ENCODE data around the gene KCTD16. TPM values are rescaled to one million over a fixed set of nuclear protein-coding genes. Genes with fewer than 3 reads are reported as not detected.

The KCTD16 gene
- polyA plus RNA-seq, 4 donors, result under 0.01 to 1.8 (median 0.10) TPM

DNA sequence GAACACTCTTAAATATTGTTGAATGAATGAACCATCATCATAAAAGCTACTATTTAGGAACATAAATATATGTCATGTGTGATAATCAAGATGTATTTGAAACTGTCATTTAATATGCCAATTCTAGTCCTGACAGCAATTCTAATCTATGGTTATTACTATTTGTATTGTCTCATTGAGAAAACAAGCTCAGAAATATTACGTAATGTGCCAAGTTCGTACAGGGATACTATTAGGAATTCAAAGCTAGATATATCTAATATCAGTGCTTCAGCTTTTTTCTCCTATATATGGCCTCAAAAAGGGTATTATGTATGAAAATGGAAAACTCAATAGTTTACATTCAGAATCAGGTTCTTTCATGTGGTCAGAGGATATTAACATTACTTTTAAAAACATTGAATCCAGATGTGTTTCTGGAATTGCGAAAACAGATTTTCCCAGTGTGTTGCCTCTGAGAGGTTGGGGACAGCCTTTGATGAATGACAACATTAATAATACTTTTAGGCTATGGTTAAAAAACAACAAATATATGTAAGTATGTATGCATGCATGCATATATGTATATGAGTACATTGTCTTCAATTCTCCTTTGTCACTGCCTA lies 95.1 kb downstream of the KCTD16 start:
- no peak for DNase-seq
- no peaks in the 10 kb centered on the region for H3K9me3 ChIP-seq (ENCODE audit: control insufficient read depth in 2 of 2, insufficient read depth in 1 of 2, low read depth in 1 of 2, low read length in 1 of 2)
- no peaks in the 10 kb centered on the region for H3K27me3 ChIP-seq (ENCODE audit: control insufficient read depth in 3 of 3, insufficient read depth in 3 of 3, low read length in 3 of 3)
- no peak overlapping the region for H3K4me3 ChIP-seq (ENCODE audit: low read depth in 1 of 3, low read length in 3 of 3)
- no peaks in the 10 kb centered on the region for H3K4me1 ChIP-seq (ENCODE audit: control insufficient read depth in 3 of 3, insufficient read depth in 2 of 3, low read depth in 1 of 3, low read length in 2 of 3)
- WGBS, 3 donors, result 84 to 89% (median 86%) methylated on average over 3 of the region's 3 CpGs
- H3K27ac ChIP-seq (ENCODE audit: low read depth in 1 of 3, low read length in 2 of 3), result no peak overlapping the region
- H3K36me3 ChIP-seq (ENCODE audit: control insufficient read depth in 3 of 3, insufficient read depth in 2 of 3, low read depth in 1 of 3, low read length in 3 of 3), result no peaks in the 10 kb centered on the region
- no peak for FAIRE-seq

DNA sequence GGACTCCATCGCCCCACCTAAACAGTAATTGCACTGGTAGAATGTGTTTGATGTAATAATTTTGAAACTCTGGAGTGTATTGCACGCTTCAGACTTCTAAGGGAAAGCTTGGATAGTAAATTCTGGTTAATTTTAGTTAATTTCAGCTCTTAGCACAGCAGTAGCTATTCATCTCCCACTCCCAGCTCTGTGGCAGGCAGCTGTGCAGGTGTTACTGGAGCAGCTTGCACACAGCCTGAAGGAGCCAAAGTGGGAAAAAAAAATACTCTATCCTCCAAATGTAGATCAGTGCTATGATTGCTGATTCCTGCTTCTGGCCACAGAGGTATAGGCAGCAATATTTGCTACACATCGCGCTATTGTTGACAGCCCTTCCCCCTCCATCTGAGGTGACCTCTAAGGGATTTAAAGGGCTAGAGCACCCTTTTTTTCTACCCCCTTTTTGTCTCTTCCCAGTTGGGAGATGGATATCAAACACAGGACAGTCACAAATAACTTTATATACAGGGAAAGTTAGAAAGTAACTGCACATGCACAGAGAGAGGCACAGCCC lies 97.4 kb downstream of the KCTD16 start:
- Histone ChIP-seq H3K27me3 (ENCODE audit: control insufficient read depth in 3 of 3, insufficient read depth in 3 of 3, low read length in 3 of 3) (no peaks in the 10 kb centered on the region), H3K4me1 (ENCODE audit: control insufficient read depth in 3 of 3, insufficient read depth in 2 of 3, low read depth in 1 of 3, low read length in 2 of 3) (no peaks in the 10 kb centered on the region), H3K27ac (ENCODE audit: low read depth in 1 of 3, low read length in 2 of 3) (no peak overlapping the region), H3K9me3 (ENCODE audit: control insufficient read depth in 2 of 2, insufficient read depth in 1 of 2, low read depth in 1 of 2, low read length in 1 of 2) (no peaks in the 10 kb centered on the region), H3K36me3 (ENCODE audit: control insufficient read depth in 3 of 3, insufficient read depth in 2 of 3, low read depth in 1 of 3, low read length in 3 of 3) (no peaks in the 10 kb centered on the region), H3K4me3 (ENCODE audit: low read depth in 1 of 3, low read length in 3 of 3) (no peak overlapping the region)
- no peak for DNase-seq
- no peak for FAIRE-seq
- 59 to 75% (median 64%) methylated on average over 4 of the region's 4 CpGs for WGBS, 3 donors

DNA sequence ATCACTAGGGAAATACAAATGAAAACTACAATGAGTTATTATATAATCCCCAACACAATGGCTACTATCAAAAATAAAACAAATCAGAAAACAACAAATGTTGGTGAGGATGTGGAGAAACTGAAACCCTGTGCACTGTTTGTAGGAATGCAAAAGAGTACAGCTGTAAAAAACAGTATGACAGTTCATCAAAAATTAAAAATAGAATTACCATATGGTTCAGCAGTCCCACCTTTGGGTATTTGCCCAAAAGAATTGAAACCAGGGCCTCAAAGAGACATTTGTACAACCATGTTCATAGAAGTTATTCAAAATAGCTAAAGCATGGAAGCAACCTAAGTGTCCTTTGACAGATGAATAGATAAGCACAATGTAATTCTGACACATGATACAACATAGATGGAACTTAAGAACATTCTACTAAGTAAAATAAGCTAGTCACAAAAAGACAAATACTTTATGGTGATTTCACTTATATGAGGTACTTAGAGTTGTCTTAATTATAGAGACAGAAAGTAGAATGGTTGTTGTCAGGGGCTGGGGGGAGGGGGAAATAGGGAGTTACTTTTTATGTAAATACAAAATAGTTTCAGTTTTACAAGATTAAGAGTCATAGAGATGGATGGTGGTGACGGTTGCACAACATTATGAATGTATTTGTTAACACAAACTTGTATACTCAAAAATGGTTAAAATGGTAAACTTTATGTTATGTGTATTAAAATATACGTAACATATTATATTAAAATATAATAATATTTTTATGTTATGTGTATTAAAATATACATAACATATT lies 102.8 kb downstream of the KCTD16 start:
- H3K4me3 ChIP-seq (ENCODE audit: low read depth in 1 of 3, low read length in 3 of 3), result no peak overlapping the region
- no peaks in the 10 kb centered on the region for H3K27me3 ChIP-seq (ENCODE audit: control insufficient read depth in 3 of 3, insufficient read depth in 3 of 3, low read length in 3 of 3)
- DNase-seq (no peak), FAIRE-seq (no peak)
- H3K36me3 ChIP-seq (ENCODE audit: control insufficient read depth in 3 of 3, insufficient read depth in 2 of 3, low read depth in 1 of 3, low read length in 3 of 3), result no peaks in the 10 kb centered on the region
- no peak overlapping the region for H3K27ac ChIP-seq (ENCODE audit: low read depth in 1 of 3, low read length in 2 of 3)
- 68 to 88% (median 80%) methylated on average over 2 of the region's 2 CpGs for WGBS, 3 donors
- H3K9me3 ChIP-seq (ENCODE audit: control insufficient read depth in 2 of 2, insufficient read depth in 1 of 2, low read depth in 1 of 2, low read length in 1 of 2), result no peaks in the 10 kb centered on the region
- no peaks in the 10 kb centered on the region for H3K4me1 ChIP-seq (ENCODE audit: control insufficient read depth in 3 of 3, insufficient read depth in 2 of 3, low read depth in 1 of 3, low read length in 2 of 3)

DNA sequence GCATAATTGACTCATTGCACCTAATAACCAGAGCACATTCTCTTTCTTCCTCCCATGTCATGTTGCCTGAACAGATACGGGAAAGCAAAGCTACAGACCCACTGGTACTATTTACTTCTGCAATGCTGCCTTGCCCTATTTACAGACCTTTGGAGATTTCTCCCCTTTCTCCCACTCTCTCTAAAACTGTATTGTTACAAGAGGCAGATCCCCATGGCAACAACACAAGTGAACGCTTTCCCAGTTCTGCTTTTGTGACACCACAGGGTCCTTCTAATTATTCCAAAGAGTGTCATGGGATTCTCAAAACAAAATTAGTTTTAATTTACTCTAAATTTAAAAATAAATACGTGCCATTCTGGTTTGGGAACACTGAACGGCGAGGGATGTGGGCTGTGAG lies 104.7 kb downstream of the KCTD16 start:
- H3K9me3 ChIP-seq (ENCODE audit: control insufficient read depth in 2 of 2, insufficient read depth in 1 of 2, low read depth in 1 of 2, low read length in 1 of 2), result no peaks in the 10 kb centered on the region
- no peak overlapping the region for H3K4me3 ChIP-seq (ENCODE audit: low read depth in 1 of 3, low read length in 3 of 3)
- FAIRE-seq (no peak), DNase-seq (no peak)
- H3K4me1 ChIP-seq (ENCODE audit: control insufficient read depth in 3 of 3, insufficient read depth in 2 of 3, low read depth in 1 of 3, low read length in 2 of 3), result no peaks in the 10 kb centered on the region
- no peak overlapping the region for H3K27ac ChIP-seq (ENCODE audit: low read depth in 1 of 3, low read length in 2 of 3)
- no peaks in the 10 kb centered on the region for H3K36me3 ChIP-seq (ENCODE audit: control insufficient read depth in 3 of 3, insufficient read depth in 2 of 3, low read depth in 1 of 3, low read length in 3 of 3)
- 72 to 89% (median 85%) methylated on average over 5 of the region's 5 CpGs for WGBS, 3 donors
- H3K27me3 ChIP-seq (ENCODE audit: control insufficient read depth in 3 of 3, insufficient read depth in 3 of 3, low read length in 3 of 3), result no peaks in the 10 kb centered on the region

DNA sequence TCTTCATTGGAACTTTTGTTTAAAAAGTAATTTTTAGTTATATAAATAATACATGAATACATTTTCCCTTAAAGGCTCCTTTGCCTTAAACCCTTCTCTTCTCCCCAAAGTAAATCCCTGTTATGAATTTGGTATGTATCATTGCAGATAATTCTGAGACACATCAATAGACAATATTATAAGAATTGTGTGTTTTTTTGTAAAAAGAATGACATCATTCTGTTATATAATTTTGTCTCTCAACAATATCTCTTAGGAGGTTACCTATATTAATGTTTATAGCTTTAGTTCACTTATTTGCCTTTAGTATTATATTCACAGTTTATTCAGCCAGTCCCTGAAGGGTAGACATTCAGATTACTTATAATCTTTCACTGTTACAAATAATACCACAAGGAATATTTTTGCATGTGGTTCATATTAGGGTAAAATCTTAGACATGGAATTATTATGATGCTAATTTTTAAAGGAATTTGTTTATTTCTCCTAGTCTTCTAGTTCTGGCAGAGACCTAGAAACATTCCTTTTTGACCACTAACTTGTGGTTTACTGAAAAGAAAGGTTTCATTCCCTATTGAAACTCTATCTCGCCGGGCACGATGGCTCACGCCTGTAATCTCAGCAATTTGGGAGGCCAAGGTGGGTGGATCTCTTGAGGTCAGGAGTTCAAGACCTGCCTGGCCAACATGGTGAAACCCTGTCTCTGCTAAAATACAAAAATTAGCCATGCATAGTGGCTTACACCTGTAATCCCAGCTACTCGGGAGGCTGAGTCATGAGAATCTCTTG lies 105.6 kb downstream of the KCTD16 start:
- no peaks in the 10 kb centered on the region for H3K4me1 ChIP-seq (ENCODE audit: control insufficient read depth in 3 of 3, insufficient read depth in 2 of 3, low read depth in 1 of 3, low read length in 2 of 3)
- FAIRE-seq (no peak), DNase-seq (no peak)
- no peaks in the 10 kb centered on the region for H3K36me3 ChIP-seq (ENCODE audit: control insufficient read depth in 3 of 3, insufficient read depth in 2 of 3, low read depth in 1 of 3, low read length in 3 of 3)
- no peak overlapping the region for H3K27ac ChIP-seq (ENCODE audit: low read depth in 1 of 3, low read length in 2 of 3)
- H3K9me3 ChIP-seq (ENCODE audit: control insufficient read depth in 2 of 2, insufficient read depth in 1 of 2, low read depth in 1 of 2, low read length in 1 of 2), result no peaks in the 10 kb centered on the region
- H3K4me3 ChIP-seq (ENCODE audit: low read depth in 1 of 3, low read length in 3 of 3), result no peak overlapping the region
- no peaks in the 10 kb centered on the region for H3K27me3 ChIP-seq (ENCODE audit: control insufficient read depth in 3 of 3, insufficient read depth in 3 of 3, low read length in 3 of 3)
- 72 to 77% (median 76%) methylated on average over 5 of the region's 5 CpGs for WGBS, 3 donors

DNA sequence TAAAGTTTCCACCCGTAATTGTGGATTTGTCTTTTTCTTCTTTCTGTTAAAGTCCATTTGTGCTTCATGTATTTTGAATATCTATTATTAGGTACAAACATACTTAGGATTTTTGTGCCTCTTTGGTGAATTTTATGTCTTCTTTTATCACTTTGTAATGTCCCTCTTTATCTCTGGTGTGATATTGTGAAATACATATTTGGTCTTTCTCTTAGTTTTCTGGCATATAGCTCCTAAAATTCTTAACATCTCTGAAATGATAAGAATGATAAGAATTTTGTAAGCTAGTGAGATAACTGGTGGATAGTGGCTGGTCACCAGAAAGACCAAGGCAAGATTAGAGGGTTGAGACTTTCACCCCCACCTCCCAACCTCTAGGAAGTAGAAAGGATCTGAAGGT lies 111.1 kb downstream of the KCTD16 start:
- H3K4me1 ChIP-seq (ENCODE audit: control insufficient read depth in 3 of 3, insufficient read depth in 2 of 3, low read depth in 1 of 3, low read length in 2 of 3), result no peaks in the 10 kb centered on the region
- FAIRE-seq, result no peak
- no peaks in the 10 kb centered on the region for H3K36me3 ChIP-seq (ENCODE audit: control insufficient read depth in 3 of 3, insufficient read depth in 2 of 3, low read depth in 1 of 3, low read length in 3 of 3)
- WGBS, 3 donors, result 65 to 83% (median 76%) methylated on average over 1 of the region's 1 CpG
- no peaks in the 10 kb centered on the region for H3K27me3 ChIP-seq (ENCODE audit: control insufficient read depth in 3 of 3, insufficient read depth in 3 of 3, low read length in 3 of 3)
- H3K9me3 ChIP-seq (ENCODE audit: control insufficient read depth in 2 of 2, insufficient read depth in 1 of 2, low read depth in 1 of 2, low read length in 1 of 2), result no peaks in the 10 kb centered on the region
- H3K27ac ChIP-seq (ENCODE audit: low read depth in 1 of 3, low read length in 2 of 3), result no peak overlapping the region
- H3K4me3 ChIP-seq (ENCODE audit: low read depth in 1 of 3, low read length in 3 of 3), result no peak overlapping the region
- no peak for DNase-seq

DNA sequence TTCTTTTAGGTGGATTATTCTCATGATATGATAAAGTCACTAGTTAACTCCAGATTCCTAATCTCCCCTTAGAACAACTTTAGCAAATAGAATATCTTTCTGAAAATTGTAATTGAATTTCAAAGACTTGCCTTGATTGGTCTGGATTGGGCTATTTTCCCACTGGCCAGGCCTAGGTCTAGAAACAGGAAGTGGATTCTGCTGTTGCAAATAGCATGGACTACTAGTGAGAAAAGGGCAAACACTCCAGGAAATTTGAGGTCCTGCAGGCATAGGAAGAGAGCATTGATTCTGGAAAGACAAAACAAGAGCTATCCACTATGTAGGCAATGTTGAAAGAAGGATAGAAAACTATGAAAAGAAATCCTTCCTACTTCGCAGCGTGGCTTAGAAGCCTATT lies 113.4 kb downstream of the KCTD16 start:
- 90 to 96% (median 92%) methylated on average over 2 of the region's 2 CpGs for WGBS, 3 donors
- FAIRE-seq, result no peak
- no peaks in the 10 kb centered on the region for H3K27me3 ChIP-seq (ENCODE audit: control insufficient read depth in 3 of 3, insufficient read depth in 3 of 3, low read length in 3 of 3)

DNA sequence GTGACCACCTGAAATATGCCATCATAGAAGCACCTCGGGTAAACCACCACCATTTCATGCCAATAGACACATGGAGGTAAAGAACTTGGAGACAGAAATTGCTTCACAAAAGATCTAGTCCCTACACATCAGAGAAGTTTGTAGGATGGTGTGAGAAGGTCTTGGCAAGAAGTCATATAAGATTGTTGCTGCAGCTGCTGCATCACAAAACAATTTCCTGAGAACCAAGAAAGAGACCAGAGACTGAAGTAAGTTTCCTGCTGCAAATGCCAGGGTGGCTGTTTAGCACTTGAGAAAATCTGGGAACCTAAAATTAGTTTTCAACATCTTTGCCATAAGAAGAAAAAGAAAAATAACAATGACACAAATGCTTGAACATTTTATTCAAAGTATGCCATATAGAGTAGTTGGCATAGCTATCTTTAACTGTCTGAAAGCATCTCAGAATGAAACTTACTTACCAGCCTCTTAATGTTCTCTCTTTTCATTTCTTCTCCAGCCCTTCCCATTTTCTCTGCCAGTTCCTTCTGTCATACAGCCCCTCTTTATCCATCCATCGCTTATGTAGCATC lies 114.3 kb downstream of the KCTD16 start:
- Histone ChIP-seq H3K9me3 (ENCODE audit: control insufficient read depth in 2 of 2, insufficient read depth in 1 of 2, low read depth in 1 of 2, low read length in 1 of 2) (no peaks in the 10 kb centered on the region), H3K4me3 (ENCODE audit: low read depth in 1 of 3, low read length in 3 of 3) (no peak overlapping the region), H3K36me3 (ENCODE audit: control insufficient read depth in 3 of 3, insufficient read depth in 2 of 3, low read depth in 1 of 3, low read length in 3 of 3) (no peaks in the 10 kb centered on the region), H3K4me1 (ENCODE audit: control insufficient read depth in 3 of 3, insufficient read depth in 2 of 3, low read depth in 1 of 3, low read length in 2 of 3) (no peaks in the 10 kb centered on the region), H3K27me3 (ENCODE audit: control insufficient read depth in 3 of 3, insufficient read depth in 3 of 3, low read length in 3 of 3) (no peaks in the 10 kb centered on the region), H3K27ac (ENCODE audit: low read depth in 1 of 3, low read length in 2 of 3) (no peak overlapping the region)
- WGBS, 3 donors, result 88 to 89% (median 88%) methylated on average over 2 of the region's 2 CpGs
- FAIRE-seq (no peak), DNase-seq (no peak)

More for the DNA sequence above, 113.4 kb downstream of the KCTD16 start:
- H3K9me3 ChIP-seq (ENCODE audit: control insufficient read depth in 2 of 2, insufficient read depth in 1 of 2, low read depth in 1 of 2, low read length in 1 of 2), result no peaks in the 10 kb centered on the region
- no peaks in the 10 kb centered on the region for H3K4me1 ChIP-seq (ENCODE audit: control insufficient read depth in 3 of 3, insufficient read depth in 2 of 3, low read depth in 1 of 3, low read length in 2 of 3)
- DNase-seq, result no peak
- H3K36me3 ChIP-seq (ENCODE audit: control insufficient read depth in 3 of 3, insufficient read depth in 2 of 3, low read depth in 1 of 3, low read length in 3 of 3), result no peaks in the 10 kb centered on the region
- H3K27ac ChIP-seq (ENCODE audit: low read depth in 1 of 3, low read length in 2 of 3), result no peak overlapping the region
- no peak overlapping the region for H3K4me3 ChIP-seq (ENCODE audit: low read depth in 1 of 3, low read length in 3 of 3)
